HL-60 (cell line): ENCODE data around the gene SLC12A7.

Experiments
- CTCF ChIP-seq: IDR thresholded peaks from one replicate; pipeline ENCODE4 v1.5.1; 2011; ENCODE audit warnings: low read length, control low read depth, inconsistent platforms; ENCODE audit not compliant: insufficient read depth
- GABPA ChIP-seq: IDR thresholded peaks from 2 replicates; pipeline ENCODE4 v1.6.1; 2012; ENCODE audit warnings: low read depth
- POLR2AphosphoS5 ChIP-seq: IDR thresholded peaks from 2 replicates; pipeline ENCODE4 v1.6.1; 2012; ENCODE audit warnings: low read depth
- REST ChIP-seq: IDR thresholded peaks from 2 replicates; pipeline ENCODE4 v1.6.1; 2012; ENCODE audit warnings: low read depth; ENCODE audit not compliant: insufficient replicate concordance
- SPI1 ChIP-seq: IDR thresholded peaks from 2 replicates; pipeline ENCODE4 v1.6.1; 2012; ENCODE audit warnings: low read depth, mild to moderate bottlenecking, borderline replicate concordance

- TF ChIP-seq POLR2AphosphoS5 (no peak), CTCF (no peak), GABPA (no peak), REST (no peak), SPI1 (no peak)
These were observed 77.4 kb downstream of the SLC12A7 start for GRCh38 chr5:1034421-1034905.
